CD4-positive, alpha-beta memory T cell (primary cell): ENCODE results near the gene BCHE. TPM values are rescaled to one million over a fixed set of nuclear protein-coding genes. Genes with fewer than 3 reads are reported as not detected.

Experiments used
- CTCF ChIA-PET: fragments of 350-600 bp; sonication (Branson Sonifier 250); formaldehyde crosslinking; loops from one replicate; lab custom pipeline; 2021; ENCODE audit warnings: inconsistent platforms; ENCODE audit not compliant: partially characterized antibody; lab: Charles Lee
- POLR2A ChIA-PET: fragments of 350-600 bp; sonication (Branson Sonifier 250); formaldehyde crosslinking; loops from one replicate; lab custom pipeline; 2021; ENCODE audit not compliant: partially characterized antibody; lab: Charles Lee
- DNase-seq, 5 donors: peaks; one replicate each; pipeline versions ENCODE4 v3.0.0 to v3.0.0-alpha.2; 2020 to 2022; ENCODE audit warnings: mixed read lengths in 1 of 5
- H3K27ac ChIP-seq: one replicate; pipeline ENCODE4 v1.7.0; 2013; ENCODE audit warnings: low read depth, low read length
- H3K27me3 ChIP-seq: 2 replicates; pipeline ENCODE4 v1.7.0; 2013; ENCODE audit warnings: mild to moderate bottlenecking, low read length, moderate library complexity; ENCODE audit not compliant: insufficient read depth
- H3K36me3 ChIP-seq: 2 replicates; pipeline ENCODE4 v1.7.0; 2013; ENCODE audit warnings: mild to moderate bottlenecking, low read length, moderate library complexity; ENCODE audit not compliant: insufficient read depth
- H3K4me1 ChIP-seq: 2 replicates; pipeline ENCODE4 v1.7.0; 2013; ENCODE audit warnings: mild to moderate bottlenecking, low read length, moderate library complexity; ENCODE audit not compliant: insufficient read depth
- H3K4me3 ChIP-seq, 2 donors: one replicate each; pipeline ENCODE4 v1.7.0; 2013; ENCODE audit warnings: low read length in 2 of 2, mild to moderate bottlenecking in 1 of 2
- H3K9me3 ChIP-seq, 2 donors: one replicate each; pipeline ENCODE4 v1.7.0; 2013; ENCODE audit warnings: low read length in 2 of 2, control low read depth in 1 of 2; ENCODE audit not compliant: control insufficient read depth in 1 of 2
- H3K27ac Mint-ChIP-seq, 7 donors: one replicate each; pipeline ENCODE4 v1.8.0; 2020 to 2021; ENCODE audit warnings: mixed read lengths in 7 of 7, mild to moderate bottlenecking in 6 of 7, inconsistent platforms in 3 of 7, moderate library complexity in 3 of 7
- H3K27me3 Mint-ChIP-seq, 2 donors: one replicate each; pipeline ENCODE4 v1.8.0; 2020 to 2021; ENCODE audit warnings: mixed read lengths in 2 of 2
- H3K36me3 Mint-ChIP-seq, 2 donors: one replicate each; pipeline ENCODE4 v1.8.0; 2020 to 2021; ENCODE audit warnings: mixed read lengths in 2 of 2, inconsistent platforms in 1 of 2, mild to moderate bottlenecking in 1 of 2
- H3K4me1 Mint-ChIP-seq, 4 donors: one replicate each; pipeline ENCODE4 v1.8.0; 2020 to 2021; ENCODE audit warnings: mixed read lengths in 4 of 4, mild to moderate bottlenecking in 1 of 4
- H3K4me3 Mint-ChIP-seq, 8 donors: one replicate each; pipeline ENCODE4 v1.8.0; 2020 to 2021; ENCODE audit warnings: mixed read lengths in 8 of 8, mild to moderate bottlenecking in 7 of 8, moderate library complexity in 6 of 8, inconsistent platforms in 3 of 8
- H3K9me3 Mint-ChIP-seq, 8 donors: one replicate each; pipeline ENCODE4 v1.8.0; 2020 to 2021; ENCODE audit warnings: mixed read lengths in 8 of 8, mild to moderate bottlenecking in 5 of 8, inconsistent platforms in 3 of 8, moderate library complexity in 1 of 8
- intact Hi-C: fragments of 100-400 bp; cut with micrococcal nuclease; formaldehyde crosslinking; loops from one replicate; pipeline ENCODE4 v1.15.1; 2023
- polyA plus RNA-seq, 2 donors: library from polyadenylated mRNA; unstranded; fragments of 300-500 nt; fragmentation: Illumina TruSeq; gene quantifications; one replicate each; pipeline ENCODE4 v1.2.3, GENCODE V29; 2021
- total RNA-seq, 2 experiments: library from RNA; stranded (reverse); gene quantifications; one replicate each; pipeline ENCODE4 v1.2.3, GENCODE V29; 2021

BCHE gene
- total and polyA plus RNA-seq, 4 experiments from 2014 or later, result not detected

DNA sequence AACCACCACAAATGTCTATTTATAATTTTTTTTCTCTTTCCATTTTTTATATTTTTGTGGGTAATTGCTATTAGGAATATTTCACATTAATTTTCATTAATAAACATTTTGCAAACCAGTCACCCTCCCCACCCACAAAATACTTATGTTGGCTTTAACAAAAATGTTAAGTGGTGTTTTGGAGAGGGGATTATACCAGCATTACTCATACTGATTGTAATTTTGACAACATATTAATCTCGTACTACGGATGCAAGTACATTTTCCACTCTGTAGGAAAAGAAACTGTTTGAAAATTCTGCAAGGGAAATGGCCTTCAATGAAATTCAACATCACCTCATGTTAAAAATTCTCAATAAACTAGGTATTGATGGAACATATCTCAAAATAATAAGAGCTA is 58.3 kb downstream of the BCHE start:
- Mint-ChIP-seq H3K27ac (no peak overlapping the region), H3K9me3 (peaks cover 0 to 6% (median 0%) of the 10 kb centered on the region in 8 donors), H3K4me1 (no peaks in the 10 kb centered on the region), H3K36me3 (no peaks in the 10 kb centered on the region), H3K4me3 (no peak overlapping the region), H3K27me3 (no peaks in the 10 kb centered on the region)
- Histone ChIP-seq H3K36me3 (no peaks in the 10 kb centered on the region), H3K4me3 (no peak overlapping the region), H3K4me1 (no peaks in the 10 kb centered on the region), H3K27me3 (no peaks in the 10 kb centered on the region), H3K9me3 (no peaks in the 10 kb centered on the region), H3K27ac (no peak overlapping the region)
- POLR2A ChIA-PET, result no interaction called here
- DNase-seq, result no peak
- intact Hi-C loops, result no loop called here
- CTCF ChIA-PET, result no interaction called here

DNA sequence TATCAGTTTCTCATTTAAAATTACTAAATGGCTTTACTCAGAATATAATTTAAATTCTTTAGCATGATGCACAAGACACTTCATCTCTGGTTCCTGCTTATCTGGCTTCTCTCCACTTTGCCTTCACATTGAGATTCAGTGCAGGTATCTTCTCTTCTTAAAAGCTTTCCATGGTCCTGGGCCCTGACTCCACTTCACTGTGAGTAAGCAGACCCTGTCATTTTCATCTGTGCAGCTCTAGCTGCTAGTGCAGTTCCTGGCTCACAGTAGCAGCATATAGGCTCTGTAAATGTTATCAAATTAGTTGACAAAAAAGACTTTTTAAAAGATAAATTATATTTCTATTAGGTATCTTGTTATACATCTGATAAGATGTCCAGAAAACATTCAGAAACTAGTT is 58.8 kb downstream of the BCHE start:
- CTCF ChIA-PET, result no interaction called here
- H3K36me3 Mint-ChIP-seq, result no peaks in the 10 kb centered on the region
- intact Hi-C loops, result no loop called here

GRCh38 chr3:165775824-165776223 is 61.4 kb downstream of the BCHE start:
- intact Hi-C loops, result no loop called here
- H3K27ac ChIP-seq, result no peak overlapping the region
- ChIA-PET CTCF (no interaction called here), POLR2A (no interaction called here)
- H3K27me3 Mint-ChIP-seq, result no peaks in the 10 kb centered on the region
- no peaks in the 10 kb centered on the region for H3K4me1 ChIP-seq
- no peaks in the 10 kb centered on the region for H3K4me1 Mint-ChIP-seq
- H3K36me3 ChIP-seq, result no peaks in the 10 kb centered on the region
- DNase-seq, result no peak
- H3K9me3 ChIP-seq, result no peaks in the 10 kb centered on the region
- H3K36me3 Mint-ChIP-seq, result no peaks in the 10 kb centered on the region
- H3K4me3 Mint-ChIP-seq, result no peak overlapping the region
- H3K9me3 Mint-ChIP-seq, result peaks cover 0 to 5% (median 0%) of the 10 kb centered on the region in 8 donors
- H3K4me3 ChIP-seq, result no peak overlapping the region
- no peaks in the 10 kb centered on the region for H3K27me3 ChIP-seq
- no peak overlapping the region for H3K27ac Mint-ChIP-seq

More for the DNA sequence above, 58.8 kb downstream of the BCHE start:
- no peaks in the 10 kb centered on the region for H3K27me3 Mint-ChIP-seq
- Histone ChIP-seq H3K27me3 (no peaks in the 10 kb centered on the region), H3K36me3 (no peaks in the 10 kb centered on the region), H3K27ac (no peak overlapping the region), H3K4me3 (no peak overlapping the region), H3K9me3 (no peaks in the 10 kb centered on the region), H3K4me1 (no peaks in the 10 kb centered on the region)
- H3K9me3 Mint-ChIP-seq, result peaks cover 0 to 6% (median 0%) of the 10 kb centered on the region in 8 donors
- no peak for DNase-seq
- no peaks in the 10 kb centered on the region for H3K4me1 Mint-ChIP-seq
- H3K27ac Mint-ChIP-seq, result no peak overlapping the region
- H3K4me3 Mint-ChIP-seq, result no peak overlapping the region
- POLR2A ChIA-PET, result no interaction called here

DNA sequence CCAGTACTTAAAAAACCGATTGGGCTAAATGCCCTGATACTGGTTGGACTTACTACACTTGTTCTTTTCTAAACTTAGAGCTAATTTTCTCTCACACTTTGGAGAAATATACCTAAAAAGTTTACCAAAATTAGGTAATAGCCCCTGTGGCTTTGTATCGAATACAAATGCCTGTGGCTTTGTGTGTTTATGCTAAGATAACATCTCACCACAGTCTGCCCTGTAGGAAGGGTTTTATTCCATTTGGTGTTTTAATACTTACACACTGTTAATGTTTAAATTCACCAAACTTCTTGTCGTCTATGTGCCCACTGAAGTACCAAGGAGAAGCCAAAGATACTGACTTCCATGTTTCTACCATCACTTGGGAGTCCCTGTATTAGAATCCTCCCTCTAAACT is 66.4 kb downstream of the BCHE start:
- POLR2A ChIA-PET, result no interaction called here

GRCh38 chr3:165768680-165769079 is 68.5 kb downstream of the BCHE start:
- Histone ChIP-seq H3K4me1 (no peaks in the 10 kb centered on the region), H3K27me3 (no peaks in the 10 kb centered on the region), H3K27ac (no peak overlapping the region), H3K36me3 (no peaks in the 10 kb centered on the region), H3K4me3 (no peak overlapping the region), H3K9me3 (no peaks in the 10 kb centered on the region)
- no peaks in the 10 kb centered on the region for H3K4me1 Mint-ChIP-seq
- no peak overlapping the region for H3K27ac Mint-ChIP-seq
- H3K4me3 Mint-ChIP-seq, result no peak overlapping the region
- H3K36me3 Mint-ChIP-seq, result no peaks in the 10 kb centered on the region
- H3K27me3 Mint-ChIP-seq, result no peaks in the 10 kb centered on the region
- peaks cover 0 to 23% (median 7%) of the 10 kb centered on the region in 8 donors for H3K9me3 Mint-ChIP-seq
- ChIA-PET POLR2A (no interaction called here), CTCF (no interaction called here)
- intact Hi-C loops, result no loop called here
- no peak for DNase-seq

More for the DNA sequence above, 66.4 kb downstream of the BCHE start:
- no peaks in the 10 kb centered on the region for H3K27me3 ChIP-seq
- Mint-ChIP-seq H3K27me3 (no peaks in the 10 kb centered on the region), H3K36me3 (no peaks in the 10 kb centered on the region), H3K4me1 (no peaks in the 10 kb centered on the region), H3K9me3 (peaks cover 0 to 22% (median 5%) of the 10 kb centered on the region in 8 donors), H3K27ac (no peak overlapping the region), H3K4me3 (no peak overlapping the region)
- H3K36me3 ChIP-seq, result no peaks in the 10 kb centered on the region
- CTCF ChIA-PET, result no interaction called here
- H3K9me3 ChIP-seq, result no peaks in the 10 kb centered on the region
- DNase-seq, result no peak
- no peak overlapping the region for H3K4me3 ChIP-seq
- H3K27ac ChIP-seq, result no peak overlapping the region
- no peaks in the 10 kb centered on the region for H3K4me1 ChIP-seq
- intact Hi-C loops, result no loop called here

- intact Hi-C loops, result no loop called here
- Histone ChIP-seq H3K27me3 (no peaks in the 10 kb centered on the region), H3K27ac (no peak overlapping the region), H3K9me3 (no peaks in the 10 kb centered on the region), H3K4me1 (no peaks in the 10 kb centered on the region), H3K36me3 (no peaks in the 10 kb centered on the region), H3K4me3 (no peak overlapping the region)
- H3K27ac Mint-ChIP-seq, result no peak overlapping the region
- H3K4me3 Mint-ChIP-seq, result no peak overlapping the region
- POLR2A ChIA-PET, result no interaction called here
- no peak for DNase-seq
- CTCF ChIA-PET, result no interaction called here
- H3K36me3 Mint-ChIP-seq, result no peaks in the 10 kb centered on the region
- no peaks in the 10 kb centered on the region for H3K4me1 Mint-ChIP-seq
- peaks cover 0 to 11% (median 1%) of the 10 kb centered on the region in 8 donors for H3K9me3 Mint-ChIP-seq
- no peaks in the 10 kb centered on the region for H3K27me3 Mint-ChIP-seq
These were observed 78.2 kb downstream of the BCHE start for GRCh38 chr3:165759041-165759440.

DNA sequence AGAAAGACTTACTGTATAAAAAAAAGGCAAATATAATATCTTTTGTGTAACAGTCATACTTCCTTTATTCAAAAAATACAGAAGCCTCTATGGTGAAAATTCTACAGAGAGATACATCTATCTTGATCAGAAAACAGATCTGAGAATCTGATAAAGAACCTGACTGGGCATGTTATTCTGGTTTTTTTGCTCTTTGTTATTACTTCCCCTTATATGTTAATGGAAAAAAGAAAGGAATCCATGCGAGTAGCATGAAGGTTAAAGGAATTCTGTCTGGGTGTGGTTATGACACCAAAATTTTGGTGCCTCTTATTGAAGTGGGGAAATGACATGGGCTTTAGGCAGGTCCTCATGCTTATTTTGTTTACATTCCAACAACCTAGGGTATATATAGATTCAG is 81.7 kb downstream of the BCHE start:
- ChIA-PET CTCF (no interaction called here), POLR2A (no interaction called here)
- Histone ChIP-seq H3K27me3 (no peaks in the 10 kb centered on the region), H3K9me3 (no peaks in the 10 kb centered on the region), H3K27ac (no peak overlapping the region), H3K4me3 (no peak overlapping the region), H3K4me1 (no peaks in the 10 kb centered on the region), H3K36me3 (no peaks in the 10 kb centered on the region)
- Mint-ChIP-seq H3K36me3 (no peaks in the 10 kb centered on the region), H3K4me3 (no peak overlapping the region), H3K27me3 (no peaks in the 10 kb centered on the region), H3K4me1 (no peaks in the 10 kb centered on the region), H3K9me3 (peaks cover 0 to 9% (median 2%) of the 10 kb centered on the region in 8 donors), H3K27ac (no peak overlapping the region)
- no peak for DNase-seq
- intact Hi-C loops, result no loop called here
